Islet precursor cell (in vitro differentiated cells): ENCODE results near the gene IRF7.
A peak's percentile ranks its signal among the peaks of the same experiment; 100 is the strongest.
"Not testable (repeated sequence)": the region's sequence is repeated elsewhere in the genome, so short reads cannot be mapped to it uniquely, and the experiment has no call there.

Source experiments
- DNase-seq: peaks from one replicate; pipeline ENCODE4 v3.0.0-alpha.2; 2018

IRF7 gene

DNA sequence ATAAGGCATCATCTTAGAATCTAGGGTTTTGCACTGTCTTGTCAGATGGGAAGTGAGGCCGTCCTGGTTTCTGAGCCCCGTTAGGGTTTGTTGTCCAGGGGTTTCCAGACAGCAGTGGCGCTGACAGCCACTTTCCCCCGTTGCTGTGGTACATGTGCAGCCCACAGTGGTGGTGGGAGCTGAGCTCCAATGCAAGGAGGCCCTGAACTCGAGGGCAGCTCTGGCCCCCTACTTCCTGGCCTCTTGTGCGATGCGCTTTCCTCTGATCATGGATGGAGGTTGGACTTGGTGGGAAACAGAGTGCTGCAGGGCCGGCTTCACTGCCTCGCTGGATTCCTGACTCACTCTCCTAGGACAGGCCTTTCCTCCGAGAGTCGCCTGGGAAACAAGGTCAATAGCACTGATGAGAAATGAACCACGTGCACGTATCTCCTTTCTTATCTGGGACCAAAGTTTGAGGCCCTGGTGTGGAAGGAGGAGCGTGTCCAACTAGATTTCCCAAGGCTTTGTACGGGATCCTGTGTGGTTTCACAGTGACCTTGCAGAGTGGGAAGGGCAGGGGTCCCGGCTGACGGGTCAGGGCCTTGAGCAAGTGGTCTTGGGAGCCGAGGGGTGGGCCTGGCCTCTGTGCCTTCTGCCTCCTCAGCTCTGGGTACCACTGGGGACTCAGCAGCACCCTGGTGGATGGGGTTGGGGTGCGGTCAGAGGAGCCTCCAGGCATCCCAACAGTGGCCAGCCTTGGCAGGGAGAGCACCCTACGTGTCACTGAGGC is 35.7 kb downstream of the IRF7 start:
- no peak for DNase-seq

DNA sequence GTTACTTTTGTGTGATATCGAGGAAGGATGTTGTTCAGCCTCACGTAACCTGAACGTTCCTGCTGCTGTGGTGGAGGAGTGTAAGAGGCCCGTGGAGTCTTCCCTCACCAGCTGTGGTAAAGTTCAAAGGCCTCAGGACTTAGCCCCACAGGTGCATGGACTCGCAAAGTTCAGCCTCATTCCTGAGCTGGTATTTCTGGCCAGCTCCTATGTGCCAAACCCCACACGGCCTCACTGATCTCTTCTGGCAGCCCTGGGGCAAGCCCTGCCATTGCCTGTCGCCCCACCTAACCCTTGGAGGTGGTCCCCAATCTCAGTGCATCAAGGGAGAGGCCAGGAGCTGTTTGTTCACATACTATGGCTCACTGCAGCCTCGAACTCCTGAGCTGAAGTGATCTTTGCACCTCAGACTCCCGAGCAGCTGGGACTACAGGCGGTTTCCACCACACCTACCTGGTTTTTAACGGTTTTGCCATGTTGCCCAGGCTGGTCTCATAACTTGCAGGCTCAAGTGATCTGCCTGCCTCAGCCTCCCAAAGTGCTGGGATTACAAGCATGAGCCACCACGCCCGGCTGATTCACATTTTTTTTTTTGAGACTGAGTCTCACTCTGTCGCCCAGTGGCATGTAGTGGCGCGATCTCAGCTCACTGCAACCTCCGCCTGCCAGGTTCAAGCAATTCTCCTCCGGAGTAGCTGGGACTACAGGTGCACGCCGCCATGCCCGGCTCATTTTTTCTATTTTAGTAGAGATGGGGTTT is 37.3 kb downstream of the IRF7 start:
- no peak for DNase-seq

DNA sequence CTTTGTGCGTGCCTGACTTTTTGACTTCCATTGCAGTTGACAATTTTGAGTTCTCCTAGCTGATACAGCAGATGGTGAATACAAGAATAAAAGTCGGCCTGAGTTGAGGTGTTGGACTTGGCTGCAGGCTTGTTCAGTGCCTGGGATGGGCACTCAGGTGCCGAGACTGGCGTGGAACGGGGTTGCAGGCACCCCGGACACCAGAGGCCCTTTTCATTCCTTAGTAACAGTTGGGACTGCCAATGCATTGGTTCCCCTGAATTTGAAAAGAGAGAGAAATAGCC is 38.2 kb downstream of the IRF7 start:
- no peak for DNase-seq

DNA sequence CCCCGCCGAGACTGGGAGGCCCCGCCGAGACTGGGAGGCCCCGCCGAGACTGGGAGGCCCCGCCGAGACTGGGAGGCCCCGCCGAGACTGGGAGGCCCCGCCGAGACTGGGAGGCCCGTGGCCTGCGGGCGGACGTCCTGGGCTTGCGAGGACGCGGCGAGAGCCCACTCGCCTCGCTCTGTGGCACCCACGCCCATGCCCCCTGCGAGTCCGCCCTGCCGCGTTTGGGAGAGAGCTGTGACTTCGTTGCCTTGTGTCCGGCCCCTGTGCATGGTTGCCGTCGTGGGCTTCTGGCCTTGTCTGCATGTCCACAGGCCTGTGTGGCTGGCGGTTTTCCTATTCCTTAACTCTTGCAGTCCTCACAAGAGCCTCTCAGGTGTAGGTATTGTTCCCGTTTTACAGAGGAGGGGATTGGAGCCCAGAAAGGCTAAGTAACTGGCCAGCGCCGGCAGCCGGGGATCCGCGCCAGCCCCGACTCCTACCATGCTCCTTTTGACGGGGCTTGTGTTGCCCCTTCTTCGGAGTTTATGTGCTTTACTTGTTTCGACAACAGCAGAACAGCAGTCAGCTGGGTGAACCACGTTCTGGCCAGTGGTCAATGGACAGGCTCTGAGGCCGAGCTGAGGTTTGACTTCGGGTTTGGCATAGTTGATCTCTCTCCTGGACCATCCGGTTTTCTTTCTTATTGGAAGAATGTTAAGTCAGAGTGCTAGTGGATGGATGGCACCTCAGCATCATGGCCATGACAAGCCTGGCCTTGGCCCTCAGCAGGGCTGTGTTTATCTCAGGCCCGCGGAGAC is 38.7 kb downstream of the IRF7 start:
- DNase-seq, result no peak

DNA sequence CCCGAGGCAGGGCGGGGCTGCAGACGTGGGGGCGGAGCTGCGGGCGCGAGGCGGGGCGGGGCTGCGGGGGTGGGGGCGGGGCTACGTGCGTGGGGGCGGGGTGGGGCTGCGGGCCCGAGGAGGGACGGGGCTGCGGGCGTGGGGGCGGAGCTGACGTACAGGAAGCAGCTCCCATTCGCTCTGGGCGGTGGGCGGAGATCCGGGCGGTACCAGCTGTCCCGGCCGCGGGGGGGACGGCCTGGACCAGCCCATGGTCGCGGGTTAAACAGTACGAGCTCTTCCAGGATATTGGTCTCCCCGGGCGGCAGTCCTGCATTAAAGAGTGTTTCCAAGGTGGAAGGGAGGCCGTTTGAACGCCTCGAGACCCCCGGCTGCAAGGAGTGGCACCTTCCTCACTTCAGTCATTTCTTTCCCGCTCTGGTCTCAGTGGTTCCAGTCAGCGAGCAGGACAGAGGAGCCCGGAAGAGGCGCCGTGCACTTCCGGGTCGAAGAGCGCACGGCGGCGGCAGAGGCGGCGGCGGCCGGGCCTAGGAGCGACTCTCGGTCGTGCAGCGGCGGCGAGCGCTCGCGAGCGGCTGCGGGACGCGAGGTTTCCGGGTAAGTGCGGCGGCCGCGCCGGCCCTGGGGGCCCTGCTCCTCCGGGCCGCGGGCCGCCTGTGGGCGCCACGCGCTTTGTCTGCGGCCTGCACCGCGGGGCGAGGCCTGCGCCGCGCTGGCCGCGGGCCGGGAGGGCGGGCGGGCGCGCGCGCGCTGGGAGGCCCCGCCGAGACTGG is 39.6 kb downstream of the IRF7 start, which contains the start of gene PHRF1:
Gene PHRF1 (plus strand): TSS at position 475 of the 773 bp plus-strand sequence. CDS start 5,043 bp downstream, outside the sequence.
- peak; percentile 97 for DNase-seq

DNA sequence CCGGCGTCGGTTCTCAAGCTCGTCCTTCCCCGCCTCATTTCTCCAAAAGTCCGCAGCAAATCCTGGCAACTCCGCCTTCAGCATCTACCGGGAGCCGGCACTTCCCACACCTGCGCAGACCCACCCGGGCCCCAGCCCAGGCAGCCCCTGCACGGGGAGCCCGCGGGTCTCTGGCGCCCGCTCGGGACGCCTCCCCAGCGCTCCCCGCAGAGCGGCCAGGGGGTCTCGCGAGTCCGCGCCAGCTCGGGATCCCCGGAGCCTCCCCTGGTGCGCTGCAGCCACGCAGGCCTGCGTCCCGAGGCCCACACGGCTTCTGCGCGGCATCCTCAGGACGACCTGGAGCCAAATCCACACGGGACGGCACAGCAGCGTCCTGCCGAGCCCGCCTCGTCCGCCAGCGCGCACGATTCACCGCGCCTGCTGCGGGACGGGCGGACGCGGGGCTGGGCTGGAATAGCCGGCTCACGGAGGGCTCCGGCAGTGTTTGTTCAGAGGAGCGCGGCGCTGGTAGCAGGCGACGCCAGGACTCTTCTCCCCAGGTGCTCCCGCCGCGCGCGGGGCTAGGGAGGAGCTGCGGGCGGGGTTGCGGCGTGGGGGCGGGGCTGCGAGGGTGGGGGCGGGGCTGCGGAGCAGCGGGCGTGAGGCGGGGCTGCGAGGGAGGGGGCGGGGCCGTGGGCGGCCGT is 40.3 kb downstream of the IRF7 start:
- no peak for DNase-seq

DNA sequence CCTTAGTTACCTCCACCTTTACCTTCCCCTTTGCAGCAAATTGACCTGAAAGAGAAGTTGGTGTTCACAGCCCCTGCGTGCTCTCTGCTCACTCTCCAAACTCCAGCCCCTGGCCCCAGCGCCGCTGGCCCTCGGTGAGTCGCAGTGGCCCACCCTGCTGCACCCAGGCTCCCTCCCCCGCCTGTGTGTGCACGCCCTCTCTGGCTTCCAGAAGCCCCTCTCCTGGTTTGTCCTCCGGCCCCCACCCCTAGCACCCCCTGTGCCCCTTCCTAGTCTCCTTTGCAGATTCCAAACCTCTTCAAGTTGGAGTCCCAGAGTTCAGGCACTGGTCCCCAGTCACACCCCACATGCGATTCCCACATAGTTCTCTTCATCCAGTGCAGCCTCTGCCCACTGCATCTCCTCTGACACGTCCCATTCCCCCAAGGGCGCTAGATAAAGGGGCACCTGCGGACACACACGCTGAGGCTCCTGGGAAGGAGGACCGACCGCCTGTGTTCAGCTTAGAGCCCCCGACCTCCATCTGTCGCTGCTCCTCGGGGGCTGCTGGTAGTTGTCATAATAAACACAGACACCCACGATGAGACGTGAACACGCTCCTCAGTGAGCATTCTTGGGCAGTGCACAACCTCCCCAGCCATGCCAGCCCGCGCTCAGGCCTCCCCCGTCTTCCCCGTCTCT is 41.0 kb downstream of the IRF7 start:
- no peak for DNase-seq

DNA sequence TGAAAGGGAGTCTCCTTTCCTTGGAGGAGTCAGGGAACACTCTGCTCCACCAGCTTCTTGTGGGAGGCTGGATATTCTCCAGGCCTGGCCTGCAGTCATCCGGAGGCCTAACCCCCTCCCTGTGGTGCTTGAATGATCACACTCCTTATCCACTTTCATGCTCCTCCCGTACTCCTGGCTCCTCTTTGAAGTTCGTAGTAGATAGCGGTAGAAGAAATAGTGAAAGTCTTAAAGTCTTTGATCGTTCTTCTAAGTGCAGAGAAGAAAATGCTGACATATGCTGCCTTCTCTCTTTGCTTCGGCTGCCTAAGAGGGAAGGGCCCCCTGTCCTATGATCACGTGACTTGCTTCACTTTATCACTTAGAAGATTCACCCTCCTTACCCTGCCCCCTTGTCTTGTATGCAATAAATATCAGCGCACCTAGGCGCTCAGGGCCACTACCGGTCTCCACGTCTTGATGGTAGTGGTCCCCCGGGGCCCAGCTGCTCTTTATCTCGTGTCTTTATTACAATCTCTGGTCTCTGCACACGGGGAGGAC is 41.6 kb downstream of the IRF7 start:
- not testable (repeated sequence) for DNase-seq

DNA sequence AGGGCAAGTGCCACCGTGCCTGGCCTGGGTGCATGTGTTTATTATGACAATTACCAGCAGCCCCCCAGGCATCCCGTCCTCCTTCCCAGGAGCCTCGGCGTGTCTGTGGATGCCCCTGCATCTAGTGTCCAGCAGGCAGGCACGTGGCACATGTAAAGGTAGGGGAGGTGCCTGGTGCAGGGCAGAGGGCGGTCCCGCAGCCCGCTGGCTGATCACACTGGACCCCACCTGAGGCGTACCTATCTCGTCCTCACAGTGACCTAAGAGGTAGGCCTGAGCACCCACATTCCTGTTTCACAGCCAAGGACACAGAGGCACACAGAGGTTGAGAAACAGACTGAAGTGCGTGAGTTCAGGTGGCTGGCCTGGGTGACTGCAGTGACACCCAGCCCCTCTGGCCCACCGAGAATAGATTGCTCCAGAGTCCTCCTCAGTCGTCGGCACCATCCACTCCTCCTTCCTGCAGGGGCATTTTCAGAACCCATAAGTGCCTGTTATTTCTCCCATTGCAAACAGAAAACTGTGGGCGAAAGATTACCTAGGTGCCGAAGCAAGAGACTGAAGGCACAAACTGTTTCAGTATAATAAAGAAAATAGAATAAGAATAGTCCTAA is 42.5 kb downstream of the IRF7 start:
- DNase-seq, result no peak

DNA sequence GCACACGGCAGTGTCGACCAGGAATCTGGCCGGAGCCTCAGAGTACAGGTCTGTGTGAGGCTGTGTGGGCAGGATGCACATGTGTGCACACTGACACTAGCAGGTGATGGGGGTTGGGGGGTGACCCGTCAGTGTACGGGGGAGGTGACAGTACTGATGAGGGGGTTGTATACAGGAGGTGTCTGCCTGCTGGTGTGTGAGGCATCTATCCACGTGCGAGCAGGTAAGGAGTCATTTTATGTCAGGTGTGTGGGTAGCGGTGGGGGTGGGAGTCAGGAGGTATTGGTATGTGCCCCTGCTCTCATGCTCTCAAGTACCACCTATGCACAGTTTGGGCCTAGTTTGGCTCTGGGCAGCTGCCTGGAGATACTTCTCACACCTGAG is 44.0 kb downstream of the IRF7 start:
- DNase-seq, result no peak

DNA sequence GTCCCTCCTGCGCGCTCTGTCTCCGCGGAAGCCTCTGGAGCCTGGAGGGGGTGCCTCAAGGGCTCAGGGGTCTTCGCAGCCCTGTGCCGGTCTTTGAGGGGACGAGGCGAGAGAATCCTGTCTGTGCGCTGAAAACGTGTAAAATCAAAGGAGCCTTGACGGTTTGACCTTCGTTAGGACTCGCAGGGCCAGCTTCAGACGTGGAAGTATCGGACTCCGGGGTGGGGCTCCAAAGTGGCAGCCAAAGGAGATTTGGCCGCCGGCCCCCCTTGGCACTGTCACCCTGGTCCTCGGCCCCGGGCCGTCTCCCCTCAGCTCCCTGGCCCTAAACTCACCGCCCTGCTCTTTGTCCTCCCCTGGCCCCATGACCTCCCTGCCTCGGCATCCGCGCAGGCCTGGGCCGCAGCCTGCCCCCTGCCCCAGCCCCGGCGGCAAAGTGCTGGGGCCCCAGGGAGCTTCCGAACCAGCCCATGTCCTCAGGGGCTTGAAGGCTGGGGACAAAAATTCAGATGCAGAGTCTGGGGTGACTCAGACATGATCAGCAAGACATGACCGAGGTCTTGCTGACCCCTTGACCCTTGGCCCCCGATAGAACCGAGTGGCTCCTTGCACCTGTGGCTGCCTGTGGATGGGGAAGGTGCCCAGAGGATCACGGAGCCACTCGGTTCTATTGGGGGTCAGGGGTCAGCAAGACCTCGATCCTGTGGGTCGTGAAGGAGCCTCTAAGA is 46.4 kb downstream of the IRF7 start:
- DNase-seq, result no peak

DNA sequence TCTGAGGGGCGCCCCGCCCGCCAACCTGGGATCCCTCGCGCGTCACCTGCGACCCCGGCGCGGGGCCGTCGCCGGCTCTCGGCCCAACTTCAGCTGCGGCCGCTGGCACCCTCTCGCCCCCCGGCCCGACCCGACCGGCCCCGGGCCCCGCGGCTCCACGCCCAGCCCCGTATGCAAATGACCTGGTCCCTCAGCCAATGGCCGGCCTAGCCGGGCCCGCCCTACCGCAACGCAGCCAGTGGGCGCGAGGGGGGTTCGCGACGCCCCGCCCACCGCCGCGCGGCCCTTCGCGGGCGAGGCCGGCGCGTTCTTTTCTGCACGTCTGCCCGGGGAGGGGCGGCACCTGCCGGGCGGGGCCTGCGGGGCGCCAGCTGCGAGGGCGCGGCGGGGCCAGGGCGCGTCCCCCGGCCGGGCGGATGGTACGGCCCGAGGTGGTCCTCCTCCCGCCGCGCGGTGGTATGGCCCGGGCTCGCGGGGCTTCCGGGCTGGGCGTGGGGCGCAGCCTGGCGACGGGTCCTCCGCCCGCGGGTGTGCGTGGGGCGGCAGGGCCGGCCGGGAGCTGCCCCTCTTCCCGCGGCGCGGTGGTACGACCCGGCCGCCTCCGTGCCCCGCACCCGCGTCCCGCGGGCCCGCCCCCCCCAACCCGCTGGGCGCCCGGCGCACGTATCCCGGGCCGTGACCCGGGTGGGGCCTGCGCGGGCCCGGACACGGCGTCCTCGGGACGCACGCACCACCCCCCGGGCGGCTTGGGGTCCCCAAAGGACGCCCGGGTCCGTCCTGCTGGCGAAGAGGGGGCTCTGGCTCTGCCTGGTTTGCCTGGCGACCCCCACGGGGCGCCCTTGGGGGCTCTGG is 47.2 kb downstream of the IRF7 start:
- DNase-seq, result peak; percentile 98

DNA sequence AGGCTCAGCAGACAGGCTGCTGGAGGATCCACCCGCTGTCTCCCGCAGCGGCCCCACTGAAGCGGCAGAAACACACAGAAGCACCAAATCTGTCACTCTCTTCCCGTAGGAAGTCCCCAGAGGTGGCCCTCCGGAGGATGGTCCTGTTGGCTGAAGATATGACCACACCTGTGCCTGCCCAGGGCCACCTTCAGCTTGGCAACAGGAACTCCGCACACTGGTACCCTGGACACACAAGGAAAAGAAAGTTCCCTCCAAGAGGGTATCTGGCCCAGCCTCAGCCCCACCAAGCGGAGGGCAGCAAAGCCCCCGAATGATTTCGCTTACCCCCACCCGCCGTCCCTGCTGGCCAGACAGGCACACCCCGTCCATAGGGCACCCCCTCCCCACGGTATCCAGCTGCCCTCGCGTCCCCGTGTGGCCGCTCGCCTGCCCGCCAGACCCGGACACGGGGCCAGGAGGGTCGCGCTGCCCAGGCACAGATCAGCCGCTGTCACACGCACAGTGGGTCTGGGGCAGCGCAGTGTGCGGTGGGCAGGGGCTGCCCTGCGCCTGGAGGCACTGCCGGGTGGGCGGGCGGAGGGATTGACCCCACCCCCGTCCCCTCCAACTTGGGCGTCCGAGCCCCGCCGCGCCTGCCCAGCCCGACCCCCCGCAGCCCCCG is 48.0 kb downstream of the IRF7 start:
- DNase-seq, result peak; percentile 76

DNA sequence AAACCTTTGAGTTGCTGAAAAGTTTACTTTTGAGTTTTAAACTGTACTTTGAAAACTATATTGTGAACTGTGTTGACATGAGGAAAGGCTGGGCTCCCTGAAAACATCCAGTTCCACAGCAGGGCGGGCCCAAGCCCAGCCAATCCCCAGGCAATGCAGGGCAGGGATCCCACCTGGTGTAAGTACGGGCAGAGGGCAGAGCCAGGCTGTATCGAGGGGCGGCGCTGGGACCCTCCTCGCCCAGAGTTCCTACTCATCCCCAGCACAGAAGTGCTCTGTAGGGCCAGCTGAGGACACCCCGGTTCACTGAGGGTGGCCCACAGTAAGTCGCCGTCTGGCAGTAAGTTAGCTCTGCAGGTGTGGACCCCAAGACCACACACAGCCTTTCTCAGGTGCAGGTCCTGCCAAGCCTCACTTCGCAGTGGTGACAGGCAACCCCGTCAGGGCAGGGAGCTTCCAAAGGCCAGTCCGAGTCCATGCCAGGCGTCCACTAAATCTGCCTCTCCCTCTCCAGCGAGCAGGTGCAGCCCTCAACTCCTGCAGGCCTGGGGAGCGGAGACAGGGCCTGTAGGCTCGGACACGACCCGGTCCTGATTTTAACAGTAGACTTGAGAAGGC is 48.6 kb downstream of the IRF7 start:
- no peak for DNase-seq

DNA sequence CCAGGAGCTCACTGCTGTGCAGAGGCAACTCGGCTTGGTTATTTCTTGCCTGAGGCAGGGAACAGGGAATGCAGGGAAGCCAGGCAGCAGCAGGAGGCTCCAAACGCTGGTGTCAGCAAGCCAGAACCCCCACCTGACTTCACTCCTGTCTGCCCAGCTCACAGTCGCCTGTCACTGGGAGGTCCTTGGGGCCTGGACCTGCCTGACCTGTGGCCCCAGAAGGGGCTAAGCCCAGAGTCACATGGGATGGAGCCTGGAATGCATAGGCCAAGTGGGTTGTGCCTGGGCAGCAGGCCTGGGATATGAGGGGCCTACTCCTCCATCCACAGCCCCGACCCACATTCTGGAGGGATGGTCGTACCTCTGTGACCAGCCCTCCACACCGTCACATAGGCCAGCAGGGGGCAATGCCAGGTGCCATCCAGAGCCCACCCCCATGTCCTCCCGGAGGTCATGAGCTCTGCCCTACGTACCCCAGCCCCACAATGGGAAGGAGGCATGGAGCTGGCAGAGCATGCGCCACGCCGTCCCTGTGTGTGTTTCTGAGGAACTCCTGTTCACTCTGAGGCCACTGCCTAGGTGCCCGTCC is 49.7 kb downstream of the IRF7 start:
- DNase-seq, result peak; percentile 90

DNA sequence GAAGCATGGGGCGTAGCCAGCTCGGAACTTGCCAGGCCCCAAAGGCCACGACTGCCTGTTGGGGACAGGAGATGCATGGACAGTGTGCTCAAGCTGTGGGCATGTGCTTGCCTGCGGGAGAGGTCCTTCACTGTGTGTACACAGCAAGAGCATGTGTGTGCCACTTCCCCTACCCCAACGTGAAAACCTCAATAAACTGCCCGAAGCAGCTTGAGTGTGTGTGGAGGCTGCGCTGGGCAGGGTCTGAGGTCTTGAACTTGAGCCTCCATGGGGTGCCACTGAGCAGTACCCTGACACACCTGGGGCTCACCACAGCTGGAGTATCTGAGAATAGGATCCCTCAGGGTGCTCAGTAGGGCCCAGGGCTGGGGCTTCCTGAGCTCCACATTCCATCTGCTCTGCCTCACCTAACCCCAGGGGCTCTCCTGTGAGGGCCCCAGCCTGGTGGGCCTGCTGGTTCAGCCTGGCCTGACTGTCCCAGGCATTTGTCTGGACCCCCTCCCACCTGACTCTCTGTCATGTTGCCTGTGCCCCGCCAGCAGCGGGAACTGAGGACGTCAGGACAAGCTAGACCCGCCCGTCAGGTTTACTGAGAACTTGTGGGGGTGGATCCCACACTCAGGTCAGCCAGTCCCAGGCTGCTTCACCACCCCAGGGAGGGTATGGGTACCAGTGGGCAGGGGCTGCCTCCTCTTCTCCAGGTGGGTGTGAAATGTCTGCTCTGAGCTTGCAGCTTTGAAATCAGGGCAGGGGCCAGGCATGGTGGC is 51.8 kb downstream of the IRF7 start:
- peak; percentile 79 for DNase-seq
